Activated naive CD8-positive, alpha-beta T cell treated with anti-CD3 and anti-CD28 coated beads, Interleukin-2, amount 50 U/mL, for 24 hours (primary cell): Measurements from ENCODE around the gene ACADS.

ENCODE experiments used
- ATAC-seq: fragments of 150-1000 bp; cut with Tn5 transposase; one replicate; pipeline ENCODE4 v1.10.0; 2021
- DNase-seq: peaks from one replicate; pipeline ENCODE4 v3.0.0; 2021
- H3K27ac Mint-ChIP-seq: one replicate; pipeline ENCODE4 v1.8.0; 2021; ENCODE audit warnings: mild to moderate bottlenecking, mixed read lengths
- H3K27me3 Mint-ChIP-seq: one replicate; pipeline ENCODE4 v1.8.0; 2021; ENCODE audit warnings: mixed read lengths
- H3K36me3 Mint-ChIP-seq: one replicate; pipeline ENCODE4 v1.8.0; 2021; ENCODE audit warnings: low read depth, mixed read lengths
- H3K4me1 Mint-ChIP-seq: one replicate; pipeline ENCODE4 v1.8.0; 2021; ENCODE audit warnings: mixed read lengths
- H3K4me3 Mint-ChIP-seq: one replicate; pipeline ENCODE4 v1.8.0; 2021; ENCODE audit warnings: mild to moderate bottlenecking, moderate library complexity, mixed read lengths
- H3K9me3 Mint-ChIP-seq: one replicate; pipeline ENCODE4 v1.8.0; 2021; ENCODE audit warnings: mixed read lengths

ACADS gene

GRCh38 chr12:120711411-120711810 lies 14.2 kb upstream of the ACADS start:
- H3K4me3 Mint-ChIP-seq = peak overlapping the region; percentile 84
- no peaks in the 10 kb centered on the region for H3K9me3 Mint-ChIP-seq
- ATAC-seq (no peak), DNase-seq (no peak)
- no peaks in the 10 kb centered on the region for H3K27me3 Mint-ChIP-seq
- H3K36me3 Mint-ChIP-seq = peaks cover 22% of the 10 kb centered on the region
- peaks cover 29% of the 10 kb centered on the region for H3K4me1 Mint-ChIP-seq
- peak overlapping the region; percentile 77 for H3K27ac Mint-ChIP-seq

GRCh38 chr12:120712610-120713009 lies 13.0 kb upstream of the ACADS start:
- Mint-ChIP-seq H3K4me1 (peaks cover 29% of the 10 kb centered on the region), H3K27ac (no peak overlapping the region), H3K27me3 (no peaks in the 10 kb centered on the region), H3K4me3 (no peak overlapping the region), H3K9me3 (no peaks in the 10 kb centered on the region), H3K36me3 (peaks cover 29% of the 10 kb centered on the region)
- DNase-seq (no peak), ATAC-seq (no peak)

GRCh38 chr12:120713861-120714482 lies 11.7 kb upstream of the ACADS start:
- Mint-ChIP-seq H3K4me3 (no peak overlapping the region), H3K9me3 (no peaks in the 10 kb centered on the region), H3K27ac (peak overlapping the region; percentile 12), H3K4me1 (peaks cover 39% of the 10 kb centered on the region), H3K27me3 (no peaks in the 10 kb centered on the region), H3K36me3 (peaks cover 40% of the 10 kb centered on the region)
- DNase-seq (peak; percentile 76), ATAC-seq (peak; percentile 72)

- H3K4me3 Mint-ChIP-seq = no peak overlapping the region
- DNase-seq (no peak), ATAC-seq (no peak)
- H3K27ac Mint-ChIP-seq = peak overlapping the region; percentile 67
- H3K36me3 Mint-ChIP-seq = peaks cover 57% of the 10 kb centered on the region
- no peaks in the 10 kb centered on the region for H3K27me3 Mint-ChIP-seq
- H3K9me3 Mint-ChIP-seq = no peaks in the 10 kb centered on the region
- peaks cover 24% of the 10 kb centered on the region for H3K4me1 Mint-ChIP-seq
These were observed 7.6 kb upstream of the ACADS start for GRCh38 chr12:120718055-120718454.

GRCh38 chr12:120719072-120719471 lies 6.6 kb upstream of the ACADS start:
- Mint-ChIP-seq H3K4me3 (no peak overlapping the region), H3K27ac (peak overlapping the region; percentile 48), H3K4me1 (peaks cover 20% of the 10 kb centered on the region), H3K27me3 (no peaks in the 10 kb centered on the region), H3K36me3 (peaks cover 52% of the 10 kb centered on the region), H3K9me3 (no peaks in the 10 kb centered on the region)
- ATAC-seq (no peak), DNase-seq (no peak)

- Mint-ChIP-seq H3K4me3 (no peak overlapping the region), H3K36me3 (peaks cover 48% of the 10 kb centered on the region), H3K27ac (peak overlapping the region; percentile 1), H3K27me3 (no peaks in the 10 kb centered on the region), H3K9me3 (no peaks in the 10 kb centered on the region), H3K4me1 (peaks cover 21% of the 10 kb centered on the region)
- DNase-seq = no peak
- no peak for ATAC-seq
These were observed 6.0 kb upstream of the ACADS start for GRCh38 chr12:120719496-120720233.

GRCh38 chr12:120720234-120720986 lies 5.2 kb upstream of the ACADS start:
- DNase-seq = no peak
- H3K27ac Mint-ChIP-seq = no peak overlapping the region

GRCh38 chr12:120720987-120721801 lies 4.4 kb upstream of the ACADS start:
- H3K4me3 Mint-ChIP-seq = no peak overlapping the region
- DNase-seq = no peak
- ATAC-seq = no peak
- no peak overlapping the region for H3K27ac Mint-ChIP-seq
- peaks cover 32% of the 10 kb centered on the region for H3K4me1 Mint-ChIP-seq
- H3K36me3 Mint-ChIP-seq = peaks cover 44% of the 10 kb centered on the region
- no peaks in the 10 kb centered on the region for H3K27me3 Mint-ChIP-seq
- no peaks in the 10 kb centered on the region for H3K9me3 Mint-ChIP-seq

More at GRCh38 chr12:120720234-120720986, 5.2 kb upstream of the ACADS start:
- Mint-ChIP-seq H3K9me3 (no peaks in the 10 kb centered on the region), H3K27me3 (no peaks in the 10 kb centered on the region), H3K4me3 (no peak overlapping the region), H3K4me1 (peaks cover 28% of the 10 kb centered on the region), H3K36me3 (peaks cover 45% of the 10 kb centered on the region)
- no peak for ATAC-seq

- no peak for ATAC-seq
- H3K4me3 Mint-ChIP-seq = no peak overlapping the region
- no peak for DNase-seq
- H3K27ac Mint-ChIP-seq = no peak overlapping the region
- no peaks in the 10 kb centered on the region for H3K27me3 Mint-ChIP-seq
- peaks cover 38% of the 10 kb centered on the region for H3K36me3 Mint-ChIP-seq
- peaks cover 35% of the 10 kb centered on the region for H3K4me1 Mint-ChIP-seq
- H3K9me3 Mint-ChIP-seq = no peaks in the 10 kb centered on the region
These were observed 3.8 kb upstream of the ACADS start for GRCh38 chr12:120721866-120722265.

- Mint-ChIP-seq H3K27ac (no peak overlapping the region), H3K9me3 (no peaks in the 10 kb centered on the region), H3K4me3 (no peak overlapping the region), H3K27me3 (no peaks in the 10 kb centered on the region), H3K4me1 (peaks cover 35% of the 10 kb centered on the region), H3K36me3 (peaks cover 35% of the 10 kb centered on the region)
- ATAC-seq = no peak
- no peak for DNase-seq
These were observed 2.8 kb upstream of the ACADS start for GRCh38 chr12:120722784-120723183.

GRCh38 chr12:120724720-120725119 lies 906 bp upstream of the ACADS start:
- Mint-ChIP-seq H3K4me3 (peak overlapping the region; percentile 84), H3K27me3 (no peaks in the 10 kb centered on the region), H3K9me3 (no peaks in the 10 kb centered on the region), H3K4me1 (peaks cover 20% of the 10 kb centered on the region), H3K36me3 (peaks cover 25% of the 10 kb centered on the region), H3K27ac (no peak overlapping the region)
- ATAC-seq (no peak), DNase-seq (no peak)

- peak overlapping the region; percentile 84 for H3K4me3 Mint-ChIP-seq
- H3K27ac Mint-ChIP-seq = no peak overlapping the region
- ATAC-seq (no peak), DNase-seq (no peak)
- no peaks in the 10 kb centered on the region for H3K9me3 Mint-ChIP-seq
- H3K4me1 Mint-ChIP-seq = peaks cover 20% of the 10 kb centered on the region
- H3K27me3 Mint-ChIP-seq = no peaks in the 10 kb centered on the region
- peaks cover 24% of the 10 kb centered on the region for H3K36me3 Mint-ChIP-seq
These were observed 421 bp upstream of the ACADS start for GRCh38 chr12:120725151-120725658.

GRCh38 chr12:120726510-120726793 lies 826 bp downstream of the ACADS start:
- Mint-ChIP-seq H3K4me3 (peak overlapping the region; percentile 84), H3K4me1 (peaks cover 15% of the 10 kb centered on the region), H3K36me3 (peaks cover 17% of the 10 kb centered on the region), H3K27me3 (no peaks in the 10 kb centered on the region), H3K9me3 (no peaks in the 10 kb centered on the region), H3K27ac (peak overlapping the region; percentile 61)
- ATAC-seq (no peak), DNase-seq (no peak)

- Mint-ChIP-seq H3K9me3 (no peaks in the 10 kb centered on the region), H3K27ac (no peak overlapping the region), H3K36me3 (peaks cover 14% of the 10 kb centered on the region), H3K27me3 (no peaks in the 10 kb centered on the region), H3K4me3 (no peak overlapping the region), H3K4me1 (peaks cover 15% of the 10 kb centered on the region)
- DNase-seq (no peak), ATAC-seq (no peak)
These were observed 1.3 kb downstream of the ACADS start for GRCh38 chr12:120726961-120727360.
